ENCODE measurements around the gene ALG9.

- TF ChIP-seq MAX (IDR thresholded peaks at IDR 0.05; ENCODE audit: insufficient read depth, insufficient read length) (no peak), CTCF (IDR thresholded peaks at IDR 0.05; ENCODE audit: extremely low read depth in 1 of 2, insufficient read depth in 1 of 2, low read depth in 1 of 2, low read length in 2 of 2) (no peak), FOS (IDR thresholded peaks at IDR 0.05; ENCODE audit: borderline replicate concordance, insufficient read depth, low read length) (no peak), GATA2 (IDR thresholded peaks at IDR 0.05; ENCODE audit: insufficient read depth, insufficient read length, low read depth, low read length) (no peak), POLR2A (IDR thresholded peaks at IDR 0.05; ENCODE audit: low read depth, low read length) (no peak)
These were observed 55.9 kb downstream of the ALG9 start for GRCh38 chr11:111815489-111815888.

All from endothelial cell of umbilical vein (primary cell).